ENCODE data around the gene MTF1.

- peak; percentile 67 for TF ChIP-seq CTCF (tag by site-specific recombination; IDR thresholded peaks at IDR 0.05)
- no peak for TF ChIP-seq KLF1 (tag by site-specific recombination; IDR thresholded peaks at IDR 0.05)
- no peak for TF ChIP-seq ZBTB1 (tag by site-specific recombination; IDR thresholded peaks at IDR 0.05)
- TF ChIP-seq ZNF274 (IDR thresholded peaks at IDR 0.05; ENCODE audit: low read length) = no peak
- no peak for TF ChIP-seq ZNF274 (tag by site-specific recombination; IDR thresholded peaks at IDR 0.05; ENCODE audit: borderline replicate concordance)
- no peak for TF ChIP-seq ZNF416 (tag by site-specific recombination; IDR thresholded peaks at IDR 0.05)
- peak; percentile 82 for TF ChIP-seq TRIM28 (IDR thresholded peaks at IDR 0.05; ENCODE audit: borderline replicate concordance, low read length)
- TF ChIP-seq SP2 (tag by site-specific recombination; IDR thresholded peaks at IDR 0.05) = no peak
- TF ChIP-seq KLF10 (tag by site-specific recombination; IDR thresholded peaks at IDR 0.05) = peak; percentile 12; the same call in 1 of the 2 replicates
- TF ChIP-seq BCL11A (tag by site-specific recombination; IDR thresholded peaks at IDR 0.05; ENCODE audit: low read depth) = no peak
- no peak for TF ChIP-seq ZSCAN18 (tag by site-specific recombination; IDR thresholded peaks at IDR 0.05)
- TF ChIP-seq ZNF223 (tag by site-specific recombination; IDR thresholded peaks at IDR 0.05) = no peak
Measured at GRCh38 chr1:37811027-37811655, 48.3 kb downstream of the MTF1 start.
